Lower leg skin (tissue), 4 donors: ENCODE results near the gene SPATA32. TPM values are rescaled to one million over a fixed set of nuclear protein-coding genes. Genes with fewer than 3 reads are reported as not detected.
"Not testable (repeated sequence)": the region's sequence is repeated elsewhere in the genome, so short reads cannot be mapped to it uniquely, and the experiment has no call there.

Source experiments
- DNase-seq, 2 donors: peaks; one replicate each; pipeline ENCODE4 v3.0.0-alpha.2; 2019; ENCODE audit warnings: low spot score in 2 of 2
- H3K4me3 ChIP-seq: fragments of 200-600 bp; sonication (generic); 2 replicates; pipeline ENCODE4 v1.5.1; 2017; ENCODE audit warnings: mild to moderate bottlenecking, low read depth; ENCODE audit not compliant: poor library complexity, severe bottlenecking
- CTCF ChIP-seq, 3 donors: fragments of 450-650 bp; IDR thresholded peaks; one replicate each; pipeline ENCODE4 v1.5.1; 2016; ENCODE audit warnings: antibody characterized with exemption in 3 of 3, mild to moderate bottlenecking in 3 of 3, moderate library complexity in 2 of 3
- POLR2A ChIP-seq, 2 donors: fragments of 450-650 bp; IDR thresholded peaks; one replicate each; pipeline ENCODE4 v1.6.1; 2016 to 2017; ENCODE audit warnings: antibody characterized with exemption in 2 of 2, mild to moderate bottlenecking in 1 of 2, moderate library complexity in 1 of 2
- WGBS, 2 donors: methylation state at CpG; one replicate each; pipeline ENCODE4 v1.1.5; 2018; 5-methylcytosine and 5-hydroxymethylcytosine counted together
- intact Hi-C: fragments of 100-400 bp; cut with DNase I; formaldehyde crosslinking; loops from one replicate; pipeline ENCODE4 v1.15.0; 2023; ENCODE audit warnings: low total_unique reads
- total RNA-seq, 4 donors: library from RNA; depleted of rRNA; stranded (reverse); fragments of >200 nt; gene quantifications; one replicate each; pipeline ENCODE4 v1.1.0, GENCODE V29; 2016

Gene SPATA32
- total RNA-seq, 4 donors from 2014 or later = not detected

- WGBS, 2 donors = 87 to 93% methylated on average over 4 of the region's 4 CpGs
- intact Hi-C loops = no loop called here
- no peak overlapping the region for H3K4me3 ChIP-seq
- TF ChIP-seq CTCF (IDR thresholded peaks at IDR 0.05) (no peak), POLR2A (IDR thresholded peaks at IDR 0.05) (no peak)
- DNase-seq = no peak
Observed at GRCh38 chr17:45253879-45254278, 8.0 kb downstream of the SPATA32 start.

- H3K4me3 ChIP-seq, intact Hi-C loops, DNase-seq: not testable (repeated sequence)
- WGBS, 2 donors = 92 to 93% methylated on average over 7 of the region's 7 CpGs
Observed at GRCh38 chr17:45253237-45253636, 8.7 kb downstream of the SPATA32 start.

- 55 to 68% methylated on average over 7 of the region's 7 CpGs for WGBS, 2 donors
- TF ChIP-seq CTCF (IDR thresholded peaks at IDR 0.05) (no peak), POLR2A (IDR thresholded peaks at IDR 0.05) (no peak)
- H3K4me3 ChIP-seq = no peak overlapping the region
- no peak for DNase-seq
- intact Hi-C loops = no loop called here
Observed at GRCh38 chr17:45251931-45252330, 10.0 kb downstream of the SPATA32 start.

GRCh38 chr17:45248132-45248957, 13.5 kb downstream of the SPATA32 start:
- H3K4me3 ChIP-seq = peak overlapping the region; percentile 29
- 35 to 39% methylated on average over 14 to 15 of the region's 39 CpGs for WGBS, 2 donors
- intact Hi-C loops = no loop called here
- no peak for TF ChIP-seq CTCF (IDR thresholded peaks at IDR 0.05)
- TF ChIP-seq POLR2A (IDR thresholded peaks at IDR 0.05) = no peak
- DNase-seq = peak in 1 of 2 donors; percentile 92

- TF ChIP-seq CTCF (IDR thresholded peaks at IDR 0.05) = no peak
- no peak for TF ChIP-seq POLR2A (IDR thresholded peaks at IDR 0.05)
- intact Hi-C loops = no loop called here
- DNase-seq = peak; percentile 88 to 98
- 1 to 2% methylated on average over 23 to 40 of the region's 61 CpGs for WGBS, 2 donors
- H3K4me3 ChIP-seq = peak overlapping the region; percentile 29
Observed at GRCh38 chr17:45247429-45248131, 14.3 kb downstream of the SPATA32 start.

- H3K4me3 ChIP-seq = peak overlapping the region; percentile 29
- intact Hi-C loops = no loop called here
- 3 to 17% methylated on average over 15 to 27 of the region's 33 CpGs for WGBS, 2 donors
- TF ChIP-seq POLR2A (IDR thresholded peaks at IDR 0.05) (no peak), CTCF (IDR thresholded peaks at IDR 0.05) (no peak)
- no peak for DNase-seq
Observed at GRCh38 chr17:45246861-45247428, 14.9 kb downstream of the SPATA32 start.
